ENCODE results near the gene SMPD4. TPM values are rescaled to one million over a fixed set of nuclear protein-coding genes. Genes with fewer than 3 reads are reported as not detected.
A peak's percentile ranks its signal among the peaks of the same experiment; 100 is the strongest.
"Not testable (repeated sequence)": the region's sequence is repeated elsewhere in the genome, so short reads cannot be mapped to it uniquely, and the experiment has no call there.

The SMPD4 gene
- total RNA-seq, 1 donor: 20.3 TPM

GRCh38 chr2:130156624-130157004 is 24.8 kb downstream of the SMPD4 start:
- DNase-seq (ENCODE audit: low read depth): no peak
- TF ChIP-seq, protein P1, sequence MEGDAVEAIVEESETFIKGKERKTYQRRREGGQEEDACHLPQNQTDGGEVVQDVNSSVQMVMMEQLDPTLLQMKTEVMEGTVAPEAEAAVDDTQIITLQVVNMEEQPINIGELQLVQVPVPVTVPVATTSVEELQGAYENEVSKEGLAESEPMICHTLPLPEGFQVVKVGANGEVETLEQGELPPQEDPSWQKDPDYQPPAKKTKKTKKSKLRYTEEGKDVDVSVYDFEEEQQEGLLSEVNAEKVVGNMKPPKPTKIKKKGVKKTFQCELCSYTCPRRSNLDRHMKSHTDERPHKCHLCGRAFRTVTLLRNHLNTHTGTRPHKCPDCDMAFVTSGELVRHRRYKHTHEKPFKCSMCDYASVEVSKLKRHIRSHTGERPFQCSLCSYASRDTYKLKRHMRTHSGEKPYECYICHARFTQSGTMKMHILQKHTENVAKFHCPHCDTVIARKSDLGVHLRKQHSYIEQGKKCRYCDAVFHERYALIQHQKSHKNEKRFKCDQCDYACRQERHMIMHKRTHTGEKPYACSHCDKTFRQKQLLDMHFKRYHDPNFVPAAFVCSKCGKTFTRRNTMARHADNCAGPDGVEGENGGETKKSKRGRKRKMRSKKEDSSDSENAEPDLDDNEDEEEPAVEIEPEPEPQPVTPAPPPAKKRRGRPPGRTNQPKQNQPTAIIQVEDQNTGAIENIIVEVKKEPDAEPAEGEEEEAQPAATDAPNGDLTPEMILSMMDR (IDR thresholded peaks at IDR 0.05; ENCODE audit: insufficient read depth, low read depth, low read length): no peak
- no peak overlapping the region for H3K4me3 ChIP-seq (ENCODE audit: low read depth, low read length)

GRCh38 chr2:130155956-130156623 is 25.3 kb downstream of the SMPD4 start:
- peak; percentile 35 for DNase-seq (ENCODE audit: low read depth)
- H3K4me3 ChIP-seq (ENCODE audit: low read depth, low read length): not testable (repeated sequence)
- TF ChIP-seq, protein P1 (IDR thresholded peaks at IDR 0.05; ENCODE audit: insufficient read depth, low read depth, low read length): peak; percentile 59

- no peak overlapping the region for H3K4me3 ChIP-seq (ENCODE audit: low read depth, low read length)
- TF ChIP-seq, protein P1 (IDR thresholded peaks at IDR 0.05; ENCODE audit: insufficient read depth, low read depth, low read length): no peak
- no peak for DNase-seq (ENCODE audit: low read depth)
Observed at GRCh38 chr2:130154773-130155765, 26.3 kb downstream of the SMPD4 start.

GRCh38 chr2:130154423-130154770 is 27.0 kb downstream of the SMPD4 start:
- DNase-seq (ENCODE audit: low read depth); H3K4me3 ChIP-seq (ENCODE audit: low read depth, low read length): not testable (repeated sequence)

DNA sequence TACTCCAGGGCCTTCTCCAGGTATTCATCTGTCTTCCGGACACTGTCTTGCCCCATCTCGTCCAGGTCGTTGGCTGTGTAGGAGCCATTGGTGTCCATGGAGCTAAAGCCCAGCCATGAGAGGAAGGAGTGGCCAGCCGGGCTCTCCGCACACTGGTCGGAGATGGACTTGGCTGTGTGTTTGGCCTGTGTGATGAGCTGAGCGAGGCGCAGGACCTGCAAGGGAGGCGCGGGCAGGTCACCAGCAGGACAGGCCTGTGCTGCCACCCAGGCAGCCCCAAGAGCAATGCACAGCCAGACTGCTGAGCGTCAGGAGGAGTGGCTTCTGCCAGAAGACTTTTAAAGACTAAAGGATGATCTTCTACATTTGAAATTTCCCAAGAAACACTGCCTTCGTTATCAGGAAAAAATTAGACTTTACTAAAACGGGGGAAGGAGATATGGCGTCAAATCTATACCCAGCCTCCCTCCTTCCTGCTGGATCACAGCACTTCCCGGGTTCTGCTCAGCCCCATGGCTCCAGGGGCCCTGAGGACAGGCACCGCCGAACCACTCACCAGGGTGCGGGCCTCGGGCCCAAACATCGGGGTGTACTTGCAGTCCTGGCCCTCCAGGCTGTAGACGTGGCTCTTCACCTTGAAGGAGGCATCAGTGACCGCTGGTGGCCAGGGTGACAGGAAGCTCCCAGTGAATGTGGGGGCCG is 27.5 kb downstream of the SMPD4 start:
- not testable (repeated sequence) for DNase-seq (ENCODE audit: low read depth)

DNA sequence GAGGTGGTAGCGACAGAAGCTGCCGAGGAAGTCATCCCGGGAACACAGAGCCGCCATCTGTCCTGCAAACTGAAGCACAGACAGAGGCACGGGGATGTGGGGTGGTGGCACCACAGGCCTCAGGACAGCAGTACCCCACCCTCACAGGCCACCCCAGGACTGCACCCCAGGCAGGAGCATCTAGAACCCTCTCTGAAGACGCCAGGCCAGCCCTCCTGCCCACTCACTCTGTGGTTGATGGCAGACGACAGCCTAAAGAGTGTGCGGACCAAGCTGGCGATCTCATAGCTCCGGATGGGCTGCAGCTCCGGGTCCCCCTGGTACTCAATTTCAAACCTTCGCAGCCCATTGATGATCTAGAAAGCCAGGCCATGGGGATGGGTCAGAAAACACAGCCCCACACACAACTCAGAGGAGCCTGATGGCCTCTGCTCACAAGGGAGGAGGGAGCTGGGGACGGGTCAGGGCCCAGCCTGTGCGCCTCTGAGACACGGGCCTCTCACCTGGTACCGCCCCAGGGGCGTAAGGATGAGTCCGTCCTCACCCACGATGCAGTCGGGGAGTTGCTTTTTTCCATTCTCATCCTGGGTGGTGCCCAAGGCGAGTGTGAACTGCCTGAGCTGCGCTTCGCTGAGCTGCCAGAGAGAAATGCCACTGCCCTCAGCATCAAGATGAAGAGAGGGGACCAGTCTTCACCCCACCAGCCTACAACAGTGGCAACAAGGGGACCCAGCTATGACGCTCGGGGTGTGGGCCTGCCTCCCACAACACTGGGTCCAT is 28.4 kb downstream of the SMPD4 start:
- no peak for DNase-seq (ENCODE audit: low read depth)
- TF ChIP-seq, protein P1 (IDR thresholded peaks at IDR 0.05; ENCODE audit: insufficient read depth, low read depth, low read length): no peak
- H3K4me3 ChIP-seq (ENCODE audit: low read depth, low read length): no peak overlapping the region

More for the DNA sequence above, 27.5 kb downstream of the SMPD4 start:
- not testable (repeated sequence) for H3K4me3 ChIP-seq (ENCODE audit: low read depth, low read length)

DNA sequence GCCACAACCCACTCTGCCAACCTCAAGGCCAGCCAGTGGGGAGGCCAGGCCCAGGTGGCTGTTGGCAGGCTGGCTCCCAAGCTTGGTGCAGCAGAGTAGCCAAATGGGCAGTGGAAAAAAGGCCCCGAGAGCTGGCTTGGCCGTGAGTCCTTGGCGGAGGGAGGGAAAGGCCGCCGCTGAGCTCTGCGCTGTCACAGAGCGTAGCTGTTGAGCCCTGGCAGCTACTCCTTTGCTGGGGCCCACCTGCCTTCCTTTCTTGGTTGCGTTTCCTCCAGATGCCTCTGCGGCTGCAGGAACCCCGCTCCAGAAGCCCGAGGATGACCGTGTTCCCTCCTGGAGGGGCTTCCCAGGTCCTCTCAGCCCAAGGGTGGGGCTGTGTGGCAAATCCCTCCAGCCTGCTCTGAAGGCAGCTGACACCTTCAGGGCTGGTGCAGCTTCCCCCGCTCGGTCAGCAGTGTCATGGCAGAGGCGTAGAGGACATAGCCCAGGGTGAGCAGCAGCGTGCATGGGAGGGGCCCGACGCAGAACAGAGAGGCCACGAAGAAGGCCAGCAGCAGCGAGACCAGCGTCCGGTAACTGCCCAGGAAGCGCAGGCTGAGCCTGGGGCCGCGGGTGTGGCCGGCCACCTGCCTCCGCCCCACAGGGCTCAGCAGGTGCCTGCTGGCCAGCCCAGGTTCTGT is 29.1 kb downstream of the SMPD4 start:
- H3K4me3 ChIP-seq (ENCODE audit: low read depth, low read length); DNase-seq (ENCODE audit: low read depth): not testable (repeated sequence)

DNA sequence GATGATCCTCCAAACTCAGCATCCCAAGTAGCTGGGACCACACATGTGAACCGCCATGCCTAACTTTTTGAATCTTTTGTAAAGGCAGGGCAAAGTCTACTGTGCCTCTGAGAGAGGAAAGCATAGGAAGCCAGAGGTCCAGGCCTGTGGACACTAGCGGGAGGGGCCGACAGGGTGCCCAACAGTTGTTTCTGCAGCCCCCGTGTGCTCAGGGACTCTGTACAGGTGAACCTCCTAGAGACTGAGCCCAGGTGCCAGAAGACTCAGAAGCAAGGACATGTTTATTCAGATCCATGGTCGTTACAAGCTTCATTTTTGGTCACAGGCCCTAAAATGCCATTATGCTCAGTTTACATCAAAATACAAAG is 30.3 kb downstream of the SMPD4 start:
- not testable (repeated sequence) for H3K4me3 ChIP-seq (ENCODE audit: low read depth, low read length); DNase-seq (ENCODE audit: low read depth)
